Endothelial cell of umbilical vein (primary cell): ENCODE data around the gene MOB2. TPM values are rescaled to one million over a fixed set of nuclear protein-coding genes. Genes with fewer than 3 reads are reported as not detected.

ENCODE experiments used
- BruUV-seq: library from RNA; stranded (reverse); fragments of 400-500 nt; replicated peaks from 2 replicates; lab custom pipeline; 2021; lab: Mats Ljungman, UMichigan
- CTCF ChIA-PET: fragments of 300-600, 350-600 bp; sonication (Branson Sonifier 250); formaldehyde crosslinking; loops from one replicate; lab custom pipeline; 2021; ENCODE audit warnings: antibody characterized with exemption, inconsistent platforms; lab: Charles Lee
- POLR2A ChIA-PET: fragments of 300-600, 350-600 bp; sonication (Branson Sonifier 250); formaldehyde crosslinking; loops from one replicate; lab custom pipeline; 2021; ENCODE audit warnings: antibody characterized with exemption, inconsistent platforms; lab: Charles Lee
- DNase-seq: peaks from one replicate; pipeline ENCODE4 v3.0.0-alpha.2; 2011; ENCODE audit warnings: low read depth, low spot score
- FAIRE-seq: peaks from 2 replicates; lab custom pipeline; 2011; peaks lifted over from hg19 to GRCh38; lab: Jason Lieb, UNC
- H2AFZ ChIP-seq: 2 replicates; pipeline ENCODE4 v1.6.0; 2012; ENCODE audit warnings: low read depth, low read length, control low read depth, inconsistent platforms
- H3K27ac ChIP-seq: 2 replicates; pipeline ENCODE4 v1.5.1; 2011; ENCODE audit warnings: low read depth, mild to moderate bottlenecking, control low read depth, low read length, moderate library complexity; ENCODE audit not compliant: insufficient read depth
- H3K27me3 ChIP-seq, 2 experiments: 2 replicates each; pipeline versions ENCODE4 v1.6.0 to v1.6.1; 2011; ENCODE audit warnings: low read length in 2 of 2, mixed read lengths in 1 of 2; ENCODE audit not compliant: control insufficient read depth in 2 of 2, insufficient read depth in 2 of 2
- H3K36me3 ChIP-seq, 2 experiments: 2 replicates in 1 of 2; 3 replicates in 1 of 2; pipeline ENCODE4 v1.5.1; 2011; ENCODE audit warnings: low read length in 2 of 2, mild to moderate bottlenecking in 1 of 2, moderate library complexity in 1 of 2; ENCODE audit not compliant: control insufficient read depth in 2 of 2, insufficient read depth in 2 of 2; ENCODE audit errors: extremely low read depth in 1 of 2
- H3K4me1 ChIP-seq: 3 replicates; pipeline ENCODE4 v1.5.1; 2011; ENCODE audit warnings: mild to moderate bottlenecking, low read length; ENCODE audit not compliant: control insufficient read depth, insufficient read depth; ENCODE audit errors: extremely low read depth
- H3K4me2 ChIP-seq: 2 replicates; pipeline ENCODE4 v1.6.1; 2011; ENCODE audit warnings: low read length, control low read depth, mixed read lengths; ENCODE audit not compliant: insufficient read depth
- H3K4me3 ChIP-seq, 3 experiments: fragments of 200-600 bp in 1 of 3; sonication (generic), shearing (Covaris generic) in 1 of 3; replicated peaks in 1 of 3; 2 replicates each; pipeline ENCODE4 v1.5.1; 2011 to 2016; ENCODE audit warnings: control low read depth in 3 of 3, low read length in 3 of 3, mild to moderate bottlenecking in 2 of 3, inconsistent platforms in 1 of 3, low read depth in 1 of 3, moderate library complexity in 1 of 3; ENCODE audit not compliant: insufficient read depth in 1 of 3
- H3K79me2 ChIP-seq: 2 replicates; pipeline ENCODE4 v1.6.0; 2012; ENCODE audit warnings: low read length, inconsistent platforms; ENCODE audit not compliant: control insufficient read depth, insufficient read depth
- H3K9ac ChIP-seq: replicated peaks from 2 replicates; pipeline ENCODE3; 2011; ENCODE audit warnings: low read length, control low read depth; ENCODE audit not compliant: insufficient read depth; ENCODE audit errors: extremely low read depth
- H3K9me1 ChIP-seq: replicated peaks from 3 replicates; pipeline ENCODE4 v1.6.0; 2011; ENCODE audit warnings: mild to moderate bottlenecking, low read length; ENCODE audit not compliant: control insufficient read depth, insufficient read depth; ENCODE audit errors: extremely low read depth
- H3K9me3 ChIP-seq: replicated peaks from 2 replicates; pipeline ENCODE4 v1.5.1; 2012; ENCODE audit warnings: low read length, inconsistent platforms; ENCODE audit not compliant: control insufficient read depth, insufficient read depth
- H4K20me1 ChIP-seq: replicated peaks from 2 replicates; pipeline ENCODE3; 2011; ENCODE audit warnings: mild to moderate bottlenecking, low read length; ENCODE audit not compliant: control insufficient read depth, insufficient read depth; ENCODE audit errors: extremely low read depth
- EZH2 ChIP-seq: IDR thresholded peaks from 2 replicates; pipeline ENCODE4 v1.6.1; 2012; ENCODE audit warnings: borderline replicate concordance, low read depth, mild to moderate bottlenecking, moderate library complexity, low read length, inconsistent platforms; ENCODE audit not compliant: severe bottlenecking
- FOS ChIP-seq: IDR thresholded peaks from 2 replicates; pipeline ENCODE4 v1.6.1; 2011; ENCODE audit warnings: mild to moderate bottlenecking, low read length, moderate library complexity, borderline replicate concordance; ENCODE audit not compliant: insufficient read depth
- GATA2 ChIP-seq: IDR thresholded peaks from 2 replicates; pipeline ENCODE4 v1.7.0; 2011; ENCODE audit warnings: low read depth, mild to moderate bottlenecking, moderate library complexity, mixed read lengths, low read length; ENCODE audit not compliant: insufficient read length, insufficient read depth
- JUN ChIP-seq: IDR thresholded peaks from 2 replicates; pipeline ENCODE4 v1.6.1; 2011; ENCODE audit warnings: borderline replicate concordance, low read depth; ENCODE audit not compliant: insufficient read length, insufficient read depth
- MAX ChIP-seq: IDR thresholded peaks from 2 replicates; pipeline ENCODE4 v1.6.1; 2011; ENCODE audit not compliant: insufficient read depth, insufficient read length
- MYC ChIP-seq: IDR thresholded peaks from one replicate; pipeline ENCODE4 v1.6.1; 2011; ENCODE audit warnings: mild to moderate bottlenecking, low read depth, low read length
- POLR2A ChIP-seq: IDR thresholded peaks from 2 replicates; pipeline ENCODE4 v1.6.1; 2012; ENCODE audit warnings: low read depth, mild to moderate bottlenecking, control low read depth, low read length
- POLR2AphosphoS5 ChIP-seq: IDR thresholded peaks from 2 replicates; pipeline ENCODE4 v1.6.1; 2012; ENCODE audit warnings: low read depth, mild to moderate bottlenecking, control low read depth, low read length, moderate library complexity; ENCODE audit not compliant: insufficient read depth
- dilution Hi-C: fragments of 300-500 bp; cut with MboI; formaldehyde crosslinking; loops from one replicate; pipeline ENCODE4 v1.15.0; 2019; ENCODE audit warnings: low sequenced_read_pairs; ENCODE audit not compliant: extremely low pct_ligation_motif_present
- intact Hi-C: fragments of 100-400 bp; cut with micrococcal nuclease; formaldehyde crosslinking; loops from one replicate; pipeline ENCODE4 v1.10.0; 2022
- polyA plus RNA-seq, 4 experiments: library from polyadenylated mRNA; depleted of rRNA in 3 of 4; stranded (reverse) in 3 of 4; unstranded in 1 of 4; fragments of >200 nt; gene quantifications; 2 replicates each; pipeline versions ENCODE4 v1.2.1 to v1.2.3, GENCODE V29; 2011 to 2012; ENCODE audit warnings: missing spikeins in 1 of 4
- total RNA-seq: library from RNA; stranded (reverse); gene quantifications from 2 replicates; pipeline ENCODE4 v1.2.3, GENCODE V29; 2021
- TF ChIP-seq, protein P1 (sequence below), 2 donors: IDR thresholded peaks; 1 replicate in 1 of 2; 2 replicates in 1 of 2; pipeline ENCODE4 v1.5.1; 2011; ENCODE audit warnings: low read length in 2 of 2, mild to moderate bottlenecking in 2 of 2, moderate library complexity in 2 of 2, control low read depth in 1 of 2, inconsistent platforms in 1 of 2, low read depth in 1 of 2; ENCODE audit not compliant: insufficient read depth in 1 of 2; ENCODE audit errors: extremely low read depth in 1 of 2

MOB2 gene
- total and polyA plus RNA-seq, 2 donors (not counting 3 experiments of a cell fraction or from before 2014, with no cell fraction given): 38.2 to 50.6 TPM

DNA sequence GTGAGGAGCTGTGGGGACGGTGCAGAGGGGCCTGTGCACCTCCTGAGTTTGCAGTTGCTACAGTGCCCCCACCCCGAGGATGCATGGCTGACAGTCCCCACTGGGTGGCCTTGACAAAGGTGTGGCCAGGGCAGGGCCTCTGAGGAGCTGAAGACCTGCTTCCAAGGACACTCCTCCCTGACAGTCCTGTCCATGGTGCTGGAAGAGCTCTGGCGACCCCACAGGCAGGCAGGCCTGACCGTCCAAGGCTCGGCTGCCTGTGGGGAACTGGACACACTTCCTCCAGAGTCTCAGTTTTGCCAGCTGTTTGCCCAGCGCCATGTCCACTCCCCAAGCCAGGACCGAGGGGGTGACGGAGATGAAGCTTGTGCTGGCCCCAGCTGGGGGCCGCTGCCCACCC lies 64.1 kb downstream of the MOB2 start:
- BruUV-seq: no TSS peak
- H3K4me1 ChIP-seq: no peaks in the 10 kb centered on the region
- H3K9me3 ChIP-seq: no peaks in the 10 kb centered on the region
- no peak overlapping the region for H3K4me3 ChIP-seq
- H4K20me1 ChIP-seq: no peaks in the 10 kb centered on the region
- no peak overlapping the region for H2AFZ ChIP-seq
- ChIA-PET POLR2A (no interaction called here), CTCF (no interaction called here)
- H3K36me3 ChIP-seq: no peaks in the 10 kb centered on the region
- H3K27ac ChIP-seq: no peak overlapping the region
- intact Hi-C loops (no loop called here), dilution Hi-C loops (no loop called here)
- no peaks in the 10 kb centered on the region for H3K79me2 ChIP-seq
- no peaks in the 10 kb centered on the region for H3K27me3 ChIP-seq
- no peak overlapping the region for H3K4me2 ChIP-seq
- H3K9me1 ChIP-seq: no peaks in the 10 kb centered on the region
- TF ChIP-seq MAX (no peak), POLR2A (no peak), MYC (no peak), FOS (no peak), POLR2AphosphoS5 (no peak), EZH2 (no peak), JUN (no peak), GATA2 (no peak)
- TF ChIP-seq, protein P1, sequence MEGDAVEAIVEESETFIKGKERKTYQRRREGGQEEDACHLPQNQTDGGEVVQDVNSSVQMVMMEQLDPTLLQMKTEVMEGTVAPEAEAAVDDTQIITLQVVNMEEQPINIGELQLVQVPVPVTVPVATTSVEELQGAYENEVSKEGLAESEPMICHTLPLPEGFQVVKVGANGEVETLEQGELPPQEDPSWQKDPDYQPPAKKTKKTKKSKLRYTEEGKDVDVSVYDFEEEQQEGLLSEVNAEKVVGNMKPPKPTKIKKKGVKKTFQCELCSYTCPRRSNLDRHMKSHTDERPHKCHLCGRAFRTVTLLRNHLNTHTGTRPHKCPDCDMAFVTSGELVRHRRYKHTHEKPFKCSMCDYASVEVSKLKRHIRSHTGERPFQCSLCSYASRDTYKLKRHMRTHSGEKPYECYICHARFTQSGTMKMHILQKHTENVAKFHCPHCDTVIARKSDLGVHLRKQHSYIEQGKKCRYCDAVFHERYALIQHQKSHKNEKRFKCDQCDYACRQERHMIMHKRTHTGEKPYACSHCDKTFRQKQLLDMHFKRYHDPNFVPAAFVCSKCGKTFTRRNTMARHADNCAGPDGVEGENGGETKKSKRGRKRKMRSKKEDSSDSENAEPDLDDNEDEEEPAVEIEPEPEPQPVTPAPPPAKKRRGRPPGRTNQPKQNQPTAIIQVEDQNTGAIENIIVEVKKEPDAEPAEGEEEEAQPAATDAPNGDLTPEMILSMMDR (IDR thresholded peaks at IDR 0.05; ENCODE audit: extremely low read depth in 1 of 2, insufficient read depth in 1 of 2, low read depth in 1 of 2, low read length in 2 of 2): no peak
- H3K9ac ChIP-seq: no peak overlapping the region
- FAIRE-seq (no peak), DNase-seq (no peak)
